ENCODE data around the gene PSMC3IP.

Gene PSMC3IP

GRCh38 chr17:42531455-42532354, 45.8 kb downstream of the PSMC3IP start:
- H3K27ac ChIP-seq (ENCODE audit: insufficient read depth, low read length, poor library complexity, severe bottlenecking) = no peak overlapping the region

GRCh38 chr17:42530952-42531454, 46.5 kb downstream of the PSMC3IP start:
- Histone ChIP-seq H3K4me1 (ENCODE audit: control insufficient read depth, insufficient read depth, low read length, poor library complexity, severe bottlenecking) (peaks cover 24% of the 10 kb centered on the region), H3K9me3 (ENCODE audit: control insufficient read depth, low read length) (no peaks in the 10 kb centered on the region), H3K36me3 (ENCODE audit: control insufficient read depth, insufficient read depth, low read length) (no peaks in the 10 kb centered on the region), H3K27me3 (replicated peaks; ENCODE audit: control insufficient read depth, insufficient read depth, low read length, poor library complexity, severe bottlenecking) (no peaks in the 10 kb centered on the region), H3K27ac (ENCODE audit: insufficient read depth, low read length, poor library complexity, severe bottlenecking) (no peak overlapping the region), H3K4me3 (ENCODE audit: insufficient read depth, low read depth, low read length, poor library complexity, severe bottlenecking) (no peak overlapping the region)
- no peak for DNase-seq

More at GRCh38 chr17:42531455-42532354, 45.8 kb downstream of the PSMC3IP start:
- peak; percentile 29 to 44 (median 40) for DNase-seq
- Histone ChIP-seq H3K36me3 (ENCODE audit: control insufficient read depth, insufficient read depth, low read length) (no peaks in the 10 kb centered on the region), H3K27me3 (replicated peaks; ENCODE audit: control insufficient read depth, insufficient read depth, low read length, poor library complexity, severe bottlenecking) (no peaks in the 10 kb centered on the region), H3K9me3 (ENCODE audit: control insufficient read depth, low read length) (no peaks in the 10 kb centered on the region), H3K4me1 (ENCODE audit: control insufficient read depth, insufficient read depth, low read length, poor library complexity, severe bottlenecking) (peaks cover 24% of the 10 kb centered on the region), H3K4me3 (ENCODE audit: insufficient read depth, low read depth, low read length, poor library complexity, severe bottlenecking) (peak overlapping the region; percentile 37)

- Histone ChIP-seq H3K4me3 (ENCODE audit: insufficient read depth, low read depth, low read length, poor library complexity, severe bottlenecking) (no peak overlapping the region), H3K27ac (ENCODE audit: insufficient read depth, low read length, poor library complexity, severe bottlenecking) (no peak overlapping the region), H3K9me3 (ENCODE audit: control insufficient read depth, low read length) (no peaks in the 10 kb centered on the region), H3K36me3 (ENCODE audit: control insufficient read depth, insufficient read depth, low read length) (no peaks in the 10 kb centered on the region), H3K27me3 (replicated peaks; ENCODE audit: control insufficient read depth, insufficient read depth, low read length, poor library complexity, severe bottlenecking) (no peaks in the 10 kb centered on the region), H3K4me1 (ENCODE audit: control insufficient read depth, insufficient read depth, low read length, poor library complexity, severe bottlenecking) (peaks cover 20% of the 10 kb centered on the region)
- no peak for DNase-seq
Observed at GRCh38 chr17:42529061-42529460, 48.5 kb downstream of the PSMC3IP start.

- no peak for DNase-seq
- H3K9me3 ChIP-seq (ENCODE audit: control insufficient read depth, low read length) = no peaks in the 10 kb centered on the region
- no peak overlapping the region for H3K27ac ChIP-seq (ENCODE audit: insufficient read depth, low read length, poor library complexity, severe bottlenecking)
- no peaks in the 10 kb centered on the region for H3K27me3 ChIP-seq (replicated peaks; ENCODE audit: control insufficient read depth, insufficient read depth, low read length, poor library complexity, severe bottlenecking)
- no peaks in the 10 kb centered on the region for H3K36me3 ChIP-seq (ENCODE audit: control insufficient read depth, insufficient read depth, low read length)
- H3K4me3 ChIP-seq (ENCODE audit: insufficient read depth, low read depth, low read length, poor library complexity, severe bottlenecking) = no peak overlapping the region
- peaks cover 20% of the 10 kb centered on the region for H3K4me1 ChIP-seq (ENCODE audit: control insufficient read depth, insufficient read depth, low read length, poor library complexity, severe bottlenecking)
Observed at GRCh38 chr17:42527932-42528331, 49.6 kb downstream of the PSMC3IP start.

- H3K4me1 ChIP-seq (ENCODE audit: control insufficient read depth, insufficient read depth, low read length, poor library complexity, severe bottlenecking) = peaks cover 12% of the 10 kb centered on the region
- no peaks in the 10 kb centered on the region for H3K9me3 ChIP-seq (ENCODE audit: control insufficient read depth, low read length)
- no peak overlapping the region for H3K27ac ChIP-seq (ENCODE audit: insufficient read depth, low read length, poor library complexity, severe bottlenecking)
- DNase-seq = no peak
- H3K36me3 ChIP-seq (ENCODE audit: control insufficient read depth, insufficient read depth, low read length) = no peaks in the 10 kb centered on the region
- H3K27me3 ChIP-seq (replicated peaks; ENCODE audit: control insufficient read depth, insufficient read depth, low read length, poor library complexity, severe bottlenecking) = no peaks in the 10 kb centered on the region
- no peak overlapping the region for H3K4me3 ChIP-seq (ENCODE audit: insufficient read depth, low read depth, low read length, poor library complexity, severe bottlenecking)
Observed at GRCh38 chr17:42526031-42526444, 51.5 kb downstream of the PSMC3IP start.

- H3K27ac ChIP-seq (ENCODE audit: insufficient read depth, low read length, poor library complexity, severe bottlenecking) = no peak overlapping the region
- no peak for DNase-seq
- no peaks in the 10 kb centered on the region for H3K36me3 ChIP-seq (ENCODE audit: control insufficient read depth, insufficient read depth, low read length)
- H3K4me1 ChIP-seq (ENCODE audit: control insufficient read depth, insufficient read depth, low read length, poor library complexity, severe bottlenecking) = peaks cover 6% of the 10 kb centered on the region
- H3K9me3 ChIP-seq (ENCODE audit: control insufficient read depth, low read length) = no peaks in the 10 kb centered on the region
- H3K4me3 ChIP-seq (ENCODE audit: insufficient read depth, low read depth, low read length, poor library complexity, severe bottlenecking) = no peak overlapping the region
- H3K27me3 ChIP-seq (replicated peaks; ENCODE audit: control insufficient read depth, insufficient read depth, low read length, poor library complexity, severe bottlenecking) = no peaks in the 10 kb centered on the region
Observed at GRCh38 chr17:42525221-42525620, 52.3 kb downstream of the PSMC3IP start.

GRCh38 chr17:42522798-42523278, 54.7 kb downstream of the PSMC3IP start:
- DNase-seq = no peak
- no peaks in the 10 kb centered on the region for H3K9me3 ChIP-seq (ENCODE audit: control insufficient read depth, low read length)
- no peaks in the 10 kb centered on the region for H3K36me3 ChIP-seq (ENCODE audit: control insufficient read depth, insufficient read depth, low read length)
- H3K4me3 ChIP-seq (ENCODE audit: insufficient read depth, low read depth, low read length, poor library complexity, severe bottlenecking) = no peak overlapping the region
- no peak overlapping the region for H3K27ac ChIP-seq (ENCODE audit: insufficient read depth, low read length, poor library complexity, severe bottlenecking)
- H3K4me1 ChIP-seq (ENCODE audit: control insufficient read depth, insufficient read depth, low read length, poor library complexity, severe bottlenecking) = no peaks in the 10 kb centered on the region
- no peaks in the 10 kb centered on the region for H3K27me3 ChIP-seq (replicated peaks; ENCODE audit: control insufficient read depth, insufficient read depth, low read length, poor library complexity, severe bottlenecking)

Measured in effector memory CD4-positive, alpha-beta T cell (primary cell).